SIG-M5 treated with dmso at 0.1 percent for 504 hours (cell line): Measurements from ENCODE around the gene BNIP5.
"Not testable (repeated sequence)": the region's sequence is repeated elsewhere in the genome, so short reads cannot be mapped to it uniquely, and the experiment has no call there.

Experiments
- DNase-seq: peaks from one replicate; lab custom pipeline; 2025; ENCODE audit not compliant: unreplicated experiment; lab: John Stamatoyannopoulos, UW

Gene BNIP5

GRCh38 chr6:36367743-36368142 lies 31.1 kb upstream of the BNIP5 start:
- no peak for DNase-seq

GRCh38 chr6:36364669-36365479 lies 28.2 kb upstream of the BNIP5 start:
- no peak for DNase-seq

DNA sequence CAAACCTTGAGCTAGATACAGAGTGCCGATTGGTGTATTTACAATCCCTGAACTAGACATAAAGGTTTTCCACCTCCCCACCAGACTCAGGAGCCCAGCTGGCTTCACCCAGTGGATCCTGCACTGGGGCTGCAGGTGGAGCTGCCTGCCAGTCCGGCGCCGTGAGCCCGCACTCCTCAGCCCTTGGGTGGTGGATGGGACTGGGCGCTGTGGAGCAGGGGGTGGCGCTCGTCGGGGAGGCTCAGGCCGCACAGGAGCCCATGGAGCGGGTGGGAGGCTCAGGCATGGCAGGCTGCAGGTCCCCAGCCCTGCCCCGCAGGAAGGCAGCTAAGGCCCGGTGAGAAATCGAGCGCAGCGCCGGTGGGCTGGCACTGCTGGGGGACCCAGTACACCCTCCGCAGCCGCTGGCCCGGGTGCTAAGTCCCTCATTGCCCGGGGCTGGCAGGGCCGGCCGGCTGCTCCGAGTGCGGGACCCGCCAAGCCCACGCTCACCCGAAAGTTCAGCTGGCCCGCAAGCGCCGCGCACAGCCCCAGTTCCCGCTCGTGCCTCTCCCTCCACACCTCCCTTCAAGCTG lies 27.5 kb upstream of the BNIP5 start:
- not testable (repeated sequence) for DNase-seq

DNA sequence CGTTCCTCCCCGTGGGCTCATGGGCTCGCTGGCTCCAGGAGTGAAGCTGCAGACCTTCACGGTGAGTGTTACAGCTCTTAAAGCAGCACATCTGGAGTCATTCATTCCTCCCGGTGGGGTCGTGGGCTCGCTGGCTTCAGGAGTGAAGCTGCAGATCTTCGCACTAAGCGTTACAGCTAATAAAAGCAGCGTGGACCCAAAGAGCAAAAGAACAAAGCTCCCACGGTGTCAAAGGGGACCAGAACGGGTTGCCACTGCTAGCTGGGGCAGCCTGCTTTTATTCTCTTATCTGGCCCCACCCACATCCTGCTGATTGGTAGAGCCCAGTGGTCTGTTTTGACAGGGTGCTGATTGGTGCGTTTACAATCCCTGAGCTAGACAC lies 26.7 kb upstream of the BNIP5 start:
- not testable (repeated sequence) for DNase-seq

DNA sequence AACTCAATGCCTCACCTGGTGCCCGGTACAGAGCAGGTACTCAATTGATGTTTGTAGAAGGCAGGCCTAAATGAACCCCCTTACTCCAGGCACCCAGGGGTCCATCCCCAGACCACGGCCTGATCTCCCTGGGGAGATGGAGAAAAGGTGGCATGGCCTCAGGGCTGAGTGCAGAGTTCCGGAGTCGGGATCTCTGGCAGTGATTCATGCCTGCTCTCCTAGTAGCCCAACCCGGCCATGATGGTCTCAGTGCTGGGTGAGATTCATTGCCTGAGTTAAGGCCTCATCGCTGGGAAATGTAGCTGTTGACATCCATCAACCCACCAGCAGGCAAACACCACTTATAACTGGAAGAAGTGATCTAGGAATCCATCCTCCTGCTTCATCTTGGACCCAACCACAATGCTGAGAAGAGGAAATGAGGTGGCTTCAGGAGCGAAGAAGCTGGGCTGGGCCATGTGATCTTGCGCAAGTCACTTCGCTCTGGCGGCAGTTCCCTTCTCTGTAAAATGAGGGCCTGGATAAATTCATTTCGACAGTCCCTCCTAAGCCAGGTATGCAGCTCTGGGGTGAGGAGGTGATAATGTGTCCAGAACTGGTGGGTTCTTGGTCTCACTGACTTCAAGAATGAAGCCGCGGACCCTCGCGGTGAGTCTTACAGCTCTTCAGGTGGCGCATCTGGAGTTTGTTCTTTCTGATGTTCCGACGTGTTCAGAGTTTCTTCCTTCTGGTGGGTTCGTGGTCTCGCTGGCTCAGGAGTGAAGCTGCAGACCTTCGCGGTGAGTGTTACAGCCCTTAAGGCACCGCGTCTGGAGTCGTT lies 26.1 kb upstream of the BNIP5 start:
- DNase-seq = peak; percentile 82

- no peak for DNase-seq
Observed at GRCh38 chr6:36361071-36361470, 24.4 kb upstream of the BNIP5 start.

DNA sequence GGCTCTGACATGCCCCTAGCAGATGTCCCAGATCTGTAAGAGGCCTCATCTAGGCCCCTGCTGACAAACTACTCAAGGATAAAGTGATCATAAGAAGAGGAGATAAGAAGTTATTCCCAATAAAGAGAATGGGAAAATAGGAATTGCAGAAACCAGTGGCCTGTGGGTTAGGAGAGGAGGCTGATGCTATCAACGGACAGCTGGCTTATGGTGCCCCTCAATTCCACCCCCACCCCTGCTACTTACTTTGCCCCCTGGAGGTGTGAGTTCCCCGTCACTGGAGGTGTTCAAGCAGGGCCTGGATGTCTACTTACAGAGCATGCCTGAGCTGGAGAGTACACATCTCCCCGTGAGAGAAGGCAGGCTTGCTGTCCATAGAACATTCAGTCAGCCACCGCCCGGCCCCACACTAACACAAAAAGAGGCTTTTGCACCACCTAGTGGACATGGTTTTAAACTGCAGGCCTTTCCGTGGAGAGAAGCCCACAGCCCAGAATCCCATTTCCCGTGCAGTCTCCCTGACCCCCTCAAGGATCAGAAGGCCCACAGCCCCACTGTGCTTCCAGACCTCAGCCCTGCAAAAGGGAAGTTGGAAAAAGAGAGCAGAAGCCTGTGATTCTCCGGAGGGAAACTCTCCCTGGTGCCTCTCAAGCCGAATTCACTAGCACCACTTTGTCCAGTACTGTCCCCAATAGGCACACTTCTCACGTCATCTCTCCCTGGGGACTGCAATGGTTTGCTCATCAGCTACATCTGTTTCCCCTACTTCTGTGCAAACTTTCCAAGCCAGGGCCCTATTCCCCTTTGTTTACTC lies 23.8 kb upstream of the BNIP5 start:
- peak; percentile 80 for DNase-seq

DNA sequence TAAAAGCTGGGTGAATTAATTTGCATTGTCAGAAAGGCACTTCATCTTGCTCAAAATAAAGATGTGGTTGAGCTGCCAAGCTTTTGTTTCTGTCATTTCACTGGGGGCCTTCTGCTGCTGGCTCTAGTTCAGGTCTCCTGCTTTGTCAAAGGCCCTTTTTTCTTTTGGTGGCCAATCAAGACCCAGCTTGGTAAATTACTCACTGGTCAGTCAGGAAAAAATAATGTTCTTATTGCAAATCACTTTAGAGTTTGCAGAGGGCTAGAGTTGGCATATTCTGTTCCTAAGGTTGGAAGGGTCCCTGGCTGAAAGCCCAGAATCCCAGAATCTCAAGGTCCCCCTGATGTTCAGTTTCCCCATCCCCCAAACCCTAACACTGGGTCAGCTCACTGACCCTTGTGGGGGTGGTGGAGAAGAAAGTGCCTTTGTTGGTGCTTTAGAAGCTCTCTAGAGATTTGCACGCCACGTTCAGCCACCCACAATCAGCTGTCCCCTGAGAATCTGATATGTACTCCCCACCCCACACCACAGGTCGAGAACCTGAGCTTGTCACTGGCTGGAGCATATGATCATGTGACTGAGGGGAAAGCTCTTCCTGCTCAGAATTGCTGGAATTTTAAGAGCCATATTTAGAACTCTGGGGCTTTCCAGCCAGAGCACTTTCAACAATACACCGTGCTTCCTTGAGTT lies 21.7 kb upstream of the BNIP5 start:
- no peak for DNase-seq

GRCh38 chr6:36357872-36358225 lies 21.2 kb upstream of the BNIP5 start:
- no peak for DNase-seq

- peak; percentile 68 for DNase-seq
Observed at GRCh38 chr6:36355819-36356218, 19.1 kb upstream of the BNIP5 start.

GRCh38 chr6:36353411-36353915 lies 16.8 kb upstream of the BNIP5 start:
- no peak for DNase-seq

- no peak for DNase-seq
Observed at GRCh38 chr6:36352477-36353157, 15.9 kb upstream of the BNIP5 start.

DNA sequence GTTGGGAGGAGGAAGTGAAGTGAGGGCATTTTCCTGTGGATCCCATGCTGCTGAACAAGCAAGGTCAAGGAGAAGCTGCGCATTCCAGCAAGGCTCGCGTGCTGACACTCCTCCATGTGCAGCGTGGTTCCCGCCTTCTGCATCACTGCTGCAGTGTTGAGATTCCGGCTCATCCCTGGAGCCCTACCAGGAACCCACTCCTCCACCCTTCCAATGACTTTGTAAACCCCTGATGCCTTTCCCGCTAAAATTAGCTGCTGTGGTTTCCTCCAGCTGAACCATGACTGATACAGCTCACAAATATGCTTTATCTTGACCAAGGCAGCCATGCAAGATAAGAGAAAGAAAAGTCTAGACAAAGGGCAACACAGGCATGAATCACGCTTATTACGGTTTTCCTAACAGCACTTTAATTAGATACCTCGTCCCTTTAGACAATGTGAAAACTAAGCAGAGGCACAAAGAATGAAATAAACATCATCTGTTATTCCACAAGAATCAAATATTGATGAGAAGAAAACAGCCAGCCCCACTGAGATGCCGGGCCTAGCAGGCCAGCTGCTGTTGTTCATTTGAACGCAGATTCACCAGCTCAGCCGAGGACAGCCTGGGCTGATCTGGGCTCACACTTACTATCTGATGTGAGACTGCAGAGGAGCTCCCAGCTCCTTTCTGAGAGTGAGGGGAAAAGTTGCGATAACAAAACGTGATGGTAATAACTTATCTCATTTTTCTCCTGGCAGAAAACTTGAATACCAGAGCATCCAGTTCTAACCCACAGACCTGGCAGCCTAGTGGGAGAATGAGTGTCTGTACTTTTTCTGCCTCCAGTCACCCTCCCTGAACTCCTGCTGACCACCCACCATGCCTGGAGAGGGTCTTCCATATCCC lies 14.2 kb upstream of the BNIP5 start:
- DNase-seq = no peak

DNA sequence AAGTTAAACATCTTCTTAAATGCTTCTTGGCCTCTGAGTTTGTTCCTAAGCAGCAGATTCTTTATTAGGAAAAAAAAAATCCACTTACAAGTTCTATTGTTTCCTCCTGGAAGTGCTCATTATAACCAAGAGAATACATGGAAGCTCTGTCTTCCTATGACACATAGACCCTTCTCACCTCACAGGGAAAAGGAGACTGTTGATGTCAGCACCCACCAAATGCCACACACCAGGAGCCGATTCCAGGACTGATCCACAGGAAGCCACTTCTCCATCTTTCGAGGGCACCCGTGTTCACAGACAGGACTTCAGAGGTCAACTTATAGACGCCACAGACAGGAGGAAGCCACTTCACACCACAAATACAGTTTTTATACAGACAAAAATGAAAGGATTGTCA lies 13.4 kb upstream of the BNIP5 start:
- no peak for DNase-seq

DNA sequence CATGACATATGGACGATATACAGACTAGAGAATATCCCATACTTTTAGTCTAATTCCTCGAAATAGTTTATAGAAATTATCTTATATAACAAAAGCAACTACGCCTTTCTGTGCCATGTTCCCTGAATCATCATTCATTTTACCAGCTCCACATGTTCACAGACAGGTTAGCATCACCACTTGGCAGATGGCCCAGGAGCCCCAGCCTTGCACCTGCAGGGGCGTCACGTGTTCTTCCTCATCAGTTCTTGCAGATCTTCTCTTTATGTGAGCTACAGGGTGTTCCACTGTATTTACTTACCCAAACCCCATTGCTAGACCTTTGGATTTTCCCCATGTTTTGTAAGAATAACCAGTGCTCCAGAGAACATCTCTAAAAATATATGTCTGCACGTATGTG lies 12.6 kb upstream of the BNIP5 start:
- DNase-seq = no peak

DNA sequence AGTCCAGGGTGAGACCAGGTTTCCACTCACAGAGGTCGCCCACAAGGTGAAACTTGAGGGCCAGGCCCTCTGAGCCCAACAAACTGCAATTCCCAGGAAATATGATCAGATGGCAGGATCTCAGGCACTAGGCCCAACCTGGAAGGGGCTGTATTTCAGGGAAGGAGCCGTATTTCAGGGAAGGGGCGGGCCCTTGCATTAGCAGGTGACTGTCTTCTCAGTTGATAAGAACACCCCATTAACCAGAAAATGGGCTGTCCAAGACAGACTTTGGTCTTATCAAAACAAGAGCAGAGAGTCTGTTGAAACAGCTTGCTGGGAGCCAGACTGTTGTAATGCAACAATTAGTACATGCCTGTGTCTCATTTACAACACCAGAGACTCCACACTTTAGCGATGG lies 10.9 kb upstream of the BNIP5 start:
- no peak for DNase-seq

DNA sequence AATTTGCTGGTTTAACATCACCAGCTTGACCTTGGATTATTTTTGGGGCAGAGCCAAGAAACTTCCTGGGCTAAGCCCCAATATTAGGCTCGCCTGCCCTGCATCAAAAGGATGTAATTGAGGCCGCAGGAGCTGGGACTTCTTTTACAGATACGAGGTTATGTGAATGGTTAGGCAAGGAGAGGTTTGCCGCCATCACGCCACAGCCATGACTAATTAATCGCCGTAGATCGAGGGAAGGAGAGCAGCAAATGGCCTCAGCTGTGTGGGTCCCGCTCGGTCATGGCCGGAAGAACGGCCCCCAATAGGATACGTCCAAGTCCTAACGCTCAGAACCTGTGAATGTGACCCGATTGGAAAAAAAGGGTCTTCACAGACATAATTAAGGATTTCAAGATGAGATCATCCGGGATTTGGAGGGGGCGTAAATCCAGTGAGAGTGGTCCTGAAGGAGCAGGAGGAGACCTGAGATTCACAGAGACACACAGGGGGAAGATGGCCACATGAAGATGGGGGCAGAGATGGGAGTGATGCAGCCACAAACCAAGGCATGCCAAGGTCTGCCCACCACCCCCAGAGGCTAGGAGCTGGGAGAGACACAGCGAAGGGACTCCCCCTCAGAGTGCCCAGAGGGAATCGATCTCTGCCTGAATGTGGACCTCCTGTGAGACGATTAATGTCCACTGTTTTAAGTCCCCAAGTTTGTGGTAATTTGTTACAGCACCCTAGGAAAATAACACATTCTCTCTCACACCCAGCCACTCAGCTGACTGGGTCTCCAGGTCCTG lies 10.0 kb upstream of the BNIP5 start:
- no peak for DNase-seq
